ENCODE results near the gene PRKRIP1. TPM values are rescaled to one million over a fixed set of nuclear protein-coding genes. Genes with fewer than 3 reads are reported as not detected.
"Not testable (repeated sequence)": the region's sequence is repeated elsewhere in the genome, so short reads cannot be mapped to it uniquely, and the experiment has no call there.

PRKRIP1 gene
- total RNA-seq, 5 donors from 2014 or later (not counting 1 experiment from before 2014, with no cell fraction given) = 37.1 to 56.2 (median 48.3) TPM

- CTCF ChIA-PET = no interaction called here
- Histone ChIP-seq H3K4me1 (ENCODE audit: control insufficient read depth in 1 of 2, extremely low read depth in 1 of 2, insufficient read depth in 2 of 2, low read length in 2 of 2) (peaks cover 0 to 15% of the 10 kb centered on the region in 2 experiments), H3K27ac (ENCODE audit: low read length) (no peak overlapping the region), H3K27me3 (replicated peaks in 1 of 2; ENCODE audit: control insufficient read depth in 2 of 2, extremely low read depth in 1 of 2, insufficient read depth in 2 of 2, low read length in 1 of 2) (no peaks in the 10 kb centered on the region), H3K4me3 (ENCODE audit: control insufficient read depth in 1 of 2, extremely low read depth in 1 of 2, low read length in 1 of 2) (no peak overlapping the region), H3K9me3 (no peaks in the 10 kb centered on the region), H3K36me3 (ENCODE audit: control insufficient read depth in 2 of 2, extremely low read depth in 1 of 2, insufficient read depth in 1 of 2, low read length in 1 of 2) (peaks cover 15 to 61% of the 10 kb centered on the region in 2 donors)
- Mint-ChIP-seq H3K27ac (no peak overlapping the region), H3K27me3 (no peaks in the 10 kb centered on the region), H3K36me3 (peaks cover 66% of the 10 kb centered on the region), H3K4me1 (peaks cover 6 to 23% (median 10%) of the 10 kb centered on the region in 3 donors), H3K9me3 (no peaks in the 10 kb centered on the region), H3K4me3 (no peak overlapping the region)
- ATAC-seq (replicated peaks in 1 of 4) (no peak), DNase-seq (no peak)
- POLR2A ChIA-PET = interaction anchor here in 1 of 2 donors (1.0 kb wide), 1 partner anchor 24 kb away, joined by 3 read pairs; no protein-coding TSS in a partner anchor
- 92% methylated on average over 4 of the region's 6 CpGs for WGBS (ENCODE audit: insufficient coverage)
Observed at GRCh38 chr7:102407910-102408309, 11.7 kb downstream of the PRKRIP1 start.

DNA sequence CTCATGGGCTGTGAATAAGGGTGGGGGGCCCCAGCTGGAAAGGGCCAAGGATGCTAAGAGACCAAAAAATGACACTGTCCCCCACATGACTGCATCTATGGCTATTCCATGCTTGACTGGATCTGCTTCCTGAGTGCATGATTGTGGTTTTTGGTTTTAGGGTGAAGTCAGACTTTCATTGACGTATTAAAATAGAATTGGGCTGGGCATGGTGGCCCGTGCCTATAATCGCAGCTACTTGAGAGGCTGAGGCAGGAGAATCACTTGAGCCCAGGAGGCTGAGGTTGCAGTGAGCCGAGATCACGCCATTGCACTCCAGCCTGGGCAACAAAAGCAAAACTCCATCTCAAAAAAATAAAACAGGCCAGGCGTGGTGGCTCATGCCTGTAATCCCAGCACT is 12.4 kb downstream of the PRKRIP1 start:
- H3K4me3 ChIP-seq (ENCODE audit: control insufficient read depth in 1 of 2, extremely low read depth in 1 of 2, low read length in 1 of 2); ATAC-seq (replicated peaks in 1 of 4); H3K9me3 ChIP-seq; DNase-seq; H3K9me3 Mint-ChIP-seq; H3K27ac ChIP-seq (ENCODE audit: low read length); POLR2A ChIA-PET; H3K27me3 Mint-ChIP-seq; H3K27me3 ChIP-seq (replicated peaks in 1 of 2; ENCODE audit: control insufficient read depth in 2 of 2, extremely low read depth in 1 of 2, insufficient read depth in 2 of 2, low read length in 1 of 2); H3K4me3 Mint-ChIP-seq: not testable (repeated sequence)
- peaks cover 62% of the 10 kb centered on the region for H3K36me3 Mint-ChIP-seq
- H3K27ac Mint-ChIP-seq = peak overlapping the region in 1 of 2 donors; percentile 15
- H3K36me3 ChIP-seq (ENCODE audit: control insufficient read depth in 2 of 2, extremely low read depth in 1 of 2, insufficient read depth in 1 of 2, low read length in 1 of 2) = peaks cover 15 to 55% of the 10 kb centered on the region in 2 donors
- 87% methylated on average over 2 of the region's 6 CpGs for WGBS (ENCODE audit: insufficient coverage)
- peaks cover 8 to 27% (median 14%) of the 10 kb centered on the region in 3 donors for H3K4me1 Mint-ChIP-seq
- CTCF ChIA-PET = interaction anchor here in 1 of 2 donors (0.7 kb wide), 2 partner anchors 118 to 1961 kb away, joined by 3 read pairs; no protein-coding TSS in a partner anchor
- H3K4me1 ChIP-seq (ENCODE audit: control insufficient read depth in 1 of 2, extremely low read depth in 1 of 2, insufficient read depth in 2 of 2, low read length in 2 of 2) = peaks cover 0 to 17% of the 10 kb centered on the region in 2 experiments

DNA sequence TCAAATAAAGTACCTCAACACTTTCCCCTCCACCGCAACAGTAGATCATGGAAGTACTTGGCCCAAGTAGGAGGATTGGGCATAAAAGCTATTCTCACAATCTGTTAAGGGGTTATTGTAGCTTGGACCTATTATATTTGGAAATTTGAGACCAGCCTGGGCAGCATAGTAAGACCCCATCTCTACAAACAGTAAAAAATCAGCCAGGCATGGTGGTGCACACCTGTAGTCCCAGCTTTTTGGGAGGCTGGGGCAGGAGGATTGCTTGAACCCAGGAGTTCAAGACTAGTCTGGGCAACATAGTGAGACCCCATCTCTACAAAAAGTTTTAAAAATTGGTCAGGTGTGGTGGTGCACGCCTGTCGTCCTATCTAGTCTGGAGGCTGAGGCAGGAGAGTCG is 13.2 kb downstream of the PRKRIP1 start:
- Histone ChIP-seq H3K27me3 (replicated peaks in 1 of 2; ENCODE audit: control insufficient read depth in 2 of 2, extremely low read depth in 1 of 2, insufficient read depth in 2 of 2, low read length in 1 of 2) (no peaks in the 10 kb centered on the region), H3K36me3 (ENCODE audit: control insufficient read depth in 2 of 2, extremely low read depth in 1 of 2, insufficient read depth in 1 of 2, low read length in 1 of 2) (peaks cover 15 to 47% of the 10 kb centered on the region in 2 donors), H3K9me3 (no peaks in the 10 kb centered on the region), H3K4me1 (ENCODE audit: control insufficient read depth in 1 of 2, extremely low read depth in 1 of 2, insufficient read depth in 2 of 2, low read length in 2 of 2) (peaks cover 2 to 15% of the 10 kb centered on the region in 2 experiments), H3K27ac (ENCODE audit: low read length) (no peak overlapping the region), H3K4me3 (ENCODE audit: control insufficient read depth in 1 of 2, extremely low read depth in 1 of 2, low read length in 1 of 2) (no peak overlapping the region)
- H3K27me3 Mint-ChIP-seq = no peaks in the 10 kb centered on the region
- H3K9me3 Mint-ChIP-seq = no peaks in the 10 kb centered on the region
- no peak for DNase-seq
- CTCF ChIA-PET = interaction anchor here (0.5 to 0.6 kb wide), 2 partner anchors 10 to 15 kb away, joined by 3 to 6 read pairs; no protein-coding TSS in a partner anchor
- no peak overlapping the region for H3K27ac Mint-ChIP-seq
- H3K36me3 Mint-ChIP-seq = peaks cover 55% of the 10 kb centered on the region
- ATAC-seq (replicated peaks in 1 of 4) = no peak
- POLR2A ChIA-PET = no interaction called here
- H3K4me1 Mint-ChIP-seq = peaks cover 7 to 29% (median 13%) of the 10 kb centered on the region in 3 donors
- no CpG with 5 or more reads among the region's 4 CpGs for WGBS (ENCODE audit: insufficient coverage)
- H3K4me3 Mint-ChIP-seq = no peak overlapping the region

GRCh38 chr7:102410123-102410522 is 14.0 kb downstream of the PRKRIP1 start:
- no peaks in the 10 kb centered on the region for H3K27me3 Mint-ChIP-seq
- H3K36me3 ChIP-seq (ENCODE audit: control insufficient read depth in 2 of 2, extremely low read depth in 1 of 2, insufficient read depth in 1 of 2, low read length in 1 of 2) = peaks cover 15 to 47% of the 10 kb centered on the region in 2 donors
- DNase-seq (no peak), ATAC-seq (replicated peaks in 1 of 4) (no peak)
- WGBS (ENCODE audit: insufficient coverage) = 78% methylated on average over 5 of the region's 6 CpGs
- no peaks in the 10 kb centered on the region for H3K9me3 ChIP-seq
- no peak overlapping the region for H3K4me3 ChIP-seq (ENCODE audit: control insufficient read depth in 1 of 2, extremely low read depth in 1 of 2, low read length in 1 of 2)
- ChIA-PET POLR2A (interaction anchor here in 1 of 2 donors (0.6 kb wide), 1 partner anchor 56 kb away, joined by 6 read pairs; no protein-coding TSS in a partner anchor), CTCF (interaction anchor here in 1 of 2 donors (0.6 kb wide), 1 partner anchor 15 kb away, joined by 6 read pairs; no protein-coding TSS in a partner anchor)
- H3K27ac ChIP-seq (ENCODE audit: low read length) = no peak overlapping the region
- H3K27me3 ChIP-seq (replicated peaks in 1 of 2; ENCODE audit: control insufficient read depth in 2 of 2, extremely low read depth in 1 of 2, insufficient read depth in 2 of 2, low read length in 1 of 2) = no peaks in the 10 kb centered on the region
- no peak overlapping the region for H3K4me3 Mint-ChIP-seq
- peaks cover 51% of the 10 kb centered on the region for H3K36me3 Mint-ChIP-seq
- no peaks in the 10 kb centered on the region for H3K9me3 Mint-ChIP-seq
- H3K27ac Mint-ChIP-seq = peak overlapping the region; percentile 42 to 69
- peaks cover 2 to 17% of the 10 kb centered on the region in 2 experiments for H3K4me1 ChIP-seq (ENCODE audit: control insufficient read depth in 1 of 2, extremely low read depth in 1 of 2, insufficient read depth in 2 of 2, low read length in 2 of 2)
- peaks cover 7 to 32% (median 16%) of the 10 kb centered on the region in 3 donors for H3K4me1 Mint-ChIP-seq

GRCh38 chr7:102410918-102411317 is 14.8 kb downstream of the PRKRIP1 start:
- DNase-seq (no peak), ATAC-seq (replicated peaks in 1 of 4) (no peak)
- CTCF ChIA-PET = interaction anchor here in 1 of 2 donors (0.8 kb wide), 1 partner anchor 15 kb away, joined by 5 read pairs; no protein-coding TSS in a partner anchor
- Histone ChIP-seq H3K4me3 (ENCODE audit: control insufficient read depth in 1 of 2, extremely low read depth in 1 of 2, low read length in 1 of 2) (no peak overlapping the region), H3K27me3 (replicated peaks in 1 of 2; ENCODE audit: control insufficient read depth in 2 of 2, extremely low read depth in 1 of 2, insufficient read depth in 2 of 2, low read length in 1 of 2) (no peaks in the 10 kb centered on the region), H3K27ac (ENCODE audit: low read length) (no peak overlapping the region), H3K9me3 (no peaks in the 10 kb centered on the region), H3K36me3 (ENCODE audit: control insufficient read depth in 2 of 2, extremely low read depth in 1 of 2, insufficient read depth in 1 of 2, low read length in 1 of 2) (peaks cover 12 to 39% of the 10 kb centered on the region in 2 donors), H3K4me1 (ENCODE audit: control insufficient read depth in 1 of 2, extremely low read depth in 1 of 2, insufficient read depth in 2 of 2, low read length in 2 of 2) (peaks cover 9 to 25% of the 10 kb centered on the region in 2 experiments)
- Mint-ChIP-seq H3K4me3 (no peak overlapping the region), H3K4me1 (peaks cover 15 to 40% (median 24%) of the 10 kb centered on the region in 3 donors), H3K36me3 (peaks cover 47% of the 10 kb centered on the region), H3K27ac (peak overlapping the region; percentile 69 to 75), H3K27me3 (no peaks in the 10 kb centered on the region), H3K9me3 (no peaks in the 10 kb centered on the region)
- POLR2A ChIA-PET = no interaction called here
- 96% methylated on average over 4 of the region's 5 CpGs for WGBS (ENCODE audit: insufficient coverage)

DNA sequence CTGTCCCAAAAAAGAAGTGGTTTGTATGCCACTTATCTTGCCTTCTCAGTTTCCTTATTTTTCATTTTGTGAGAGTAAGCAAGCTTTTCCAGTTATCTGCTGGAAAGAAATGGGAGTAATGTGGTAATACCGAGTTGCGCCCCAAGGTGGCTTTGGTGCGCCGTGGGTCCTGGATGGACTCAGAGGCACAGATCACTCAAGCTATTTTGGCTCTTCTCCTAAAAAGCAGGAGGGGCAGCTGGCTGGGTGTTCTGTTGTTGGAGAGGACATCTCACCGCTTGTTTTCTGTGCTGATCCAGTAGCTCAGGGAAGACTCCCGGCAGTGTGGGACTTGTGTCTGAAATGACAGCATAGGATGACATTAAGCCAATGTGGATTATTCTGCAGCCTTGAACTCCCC is 16.4 kb downstream of the PRKRIP1 start:
- H3K27me3 ChIP-seq (replicated peaks in 1 of 2; ENCODE audit: control insufficient read depth in 2 of 2, extremely low read depth in 1 of 2, insufficient read depth in 2 of 2, low read length in 1 of 2) = no peaks in the 10 kb centered on the region
- CTCF ChIA-PET = interaction anchor here (0.6 to 2.0 kb wide), 9 partner anchors 20 to 649 kb away, joined by 3 to 8 read pairs (median 3); partner anchors contain the start of genes ALKBH4 (in 2 of the 2) and LRWD1 (in 1 of the 2)
- no peaks in the 10 kb centered on the region for H3K9me3 Mint-ChIP-seq
- H3K4me1 ChIP-seq (ENCODE audit: control insufficient read depth in 1 of 2, extremely low read depth in 1 of 2, insufficient read depth in 2 of 2, low read length in 2 of 2) = peaks cover 23 to 41% of the 10 kb centered on the region in 2 experiments
- no peak overlapping the region for H3K4me3 ChIP-seq (ENCODE audit: control insufficient read depth in 1 of 2, extremely low read depth in 1 of 2, low read length in 1 of 2)
- no peak overlapping the region for H3K27ac ChIP-seq (ENCODE audit: low read length)
- POLR2A ChIA-PET = interaction anchor here in 1 of 2 donors (0.7 kb wide), 1 partner anchor 13 kb away, joined by 3 read pairs; no protein-coding TSS in a partner anchor
- WGBS (ENCODE audit: insufficient coverage) = 40% methylated on average over 2 of the region's 6 CpGs
- peaks cover 6 to 29% of the 10 kb centered on the region in 2 donors for H3K36me3 ChIP-seq (ENCODE audit: control insufficient read depth in 2 of 2, extremely low read depth in 1 of 2, insufficient read depth in 1 of 2, low read length in 1 of 2)
- H3K27ac Mint-ChIP-seq = peak overlapping the region; percentile 65 to 83
- peaks cover 41% of the 10 kb centered on the region for H3K36me3 Mint-ChIP-seq
- peaks cover 31 to 56% (median 40%) of the 10 kb centered on the region in 3 donors for H3K4me1 Mint-ChIP-seq
- DNase-seq (peak in 21 of 35 experiments; percentile 9 to 71 (median 45)), ATAC-seq (replicated peaks in 1 of 4) (peak in 3 of 4 experiments; percentile 18 to 54 (median 34))
- no peaks in the 10 kb centered on the region for H3K27me3 Mint-ChIP-seq
- H3K4me3 Mint-ChIP-seq = no peak overlapping the region
- no peaks in the 10 kb centered on the region for H3K9me3 ChIP-seq
